GM11168 (cell line): ENCODE data around the gene CA10.

Experiments used
- in situ Hi-C: fragments of 300-500 bp; cut with MboI; formaldehyde crosslinking; loops from one replicate; pipeline ENCODE4 v1.12.0; 2022; ENCODE audit warnings: low sequenced_read_pairs; ENCODE audit not compliant: unreplicated experiment

CA10 gene

DNA sequence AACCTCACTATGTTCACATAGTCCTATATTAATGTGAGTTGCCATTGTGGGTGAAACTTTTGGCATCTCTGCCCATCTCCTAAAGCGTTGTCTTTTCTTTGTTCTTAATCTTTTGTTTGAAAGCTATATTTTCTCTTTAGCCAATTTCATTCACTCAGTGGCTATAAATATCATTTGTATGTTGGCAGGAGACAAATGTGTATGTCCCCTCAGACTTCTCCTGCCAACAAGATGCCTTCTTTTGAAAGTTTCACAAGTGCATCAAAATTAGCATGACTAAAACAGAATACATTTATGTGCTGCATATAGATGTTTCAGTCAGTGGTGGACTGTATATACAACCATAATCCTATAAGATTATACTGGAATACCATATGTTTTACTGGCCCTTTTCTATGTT is 109.0 kb downstream of the CA10 start:
- in situ Hi-C loops, result no loop called here

GRCh38 chr17:52049051-52049450 is 109.5 kb downstream of the CA10 start:
- in situ Hi-C loops, result no loop called here

- in situ Hi-C loops, result no loop called here
These were observed 110.2 kb downstream of the CA10 start for GRCh38 chr17:52048137-52048898.

DNA sequence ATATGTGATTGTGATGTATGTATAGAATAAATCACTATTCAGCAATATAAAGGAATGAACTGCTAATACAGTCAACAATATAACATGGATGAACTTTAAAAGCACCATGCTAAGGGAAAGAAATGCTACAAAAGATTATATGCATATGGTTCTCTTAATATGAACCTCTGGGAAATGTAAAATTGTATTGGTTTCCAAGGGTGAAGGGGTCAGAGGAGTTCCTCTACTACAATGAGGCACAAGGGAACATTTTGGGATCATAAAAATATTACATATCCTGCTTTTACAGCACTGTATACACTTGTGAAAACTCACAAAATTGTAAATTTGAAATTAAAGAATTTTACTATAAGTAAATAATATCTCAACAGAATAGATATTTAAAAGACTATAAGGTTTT is 111.4 kb downstream of the CA10 start:
- in situ Hi-C loops, result no loop called here

DNA sequence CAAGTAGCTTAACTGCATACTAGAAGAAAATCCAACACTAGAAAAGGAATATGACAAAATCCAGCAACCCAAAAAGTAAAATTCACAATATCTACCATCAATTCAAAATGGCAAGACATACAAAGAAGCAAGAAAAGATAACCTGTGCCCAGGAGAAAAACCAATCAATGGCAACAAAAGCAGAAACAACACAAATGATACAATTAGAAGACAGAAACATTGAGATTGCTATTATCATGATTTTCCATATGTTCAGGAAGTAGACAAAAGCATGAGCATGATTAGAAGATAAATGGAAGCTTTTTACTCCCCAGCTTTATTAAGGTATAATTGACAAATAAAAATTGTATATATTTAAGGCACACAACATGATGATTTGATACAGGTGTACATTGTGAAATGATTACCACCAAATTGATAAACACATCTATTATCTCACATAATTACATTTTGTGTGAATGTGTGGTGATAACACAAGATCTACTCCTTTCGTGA is 117.3 kb downstream of the CA10 start:
- in situ Hi-C loops, result no loop called here

DNA sequence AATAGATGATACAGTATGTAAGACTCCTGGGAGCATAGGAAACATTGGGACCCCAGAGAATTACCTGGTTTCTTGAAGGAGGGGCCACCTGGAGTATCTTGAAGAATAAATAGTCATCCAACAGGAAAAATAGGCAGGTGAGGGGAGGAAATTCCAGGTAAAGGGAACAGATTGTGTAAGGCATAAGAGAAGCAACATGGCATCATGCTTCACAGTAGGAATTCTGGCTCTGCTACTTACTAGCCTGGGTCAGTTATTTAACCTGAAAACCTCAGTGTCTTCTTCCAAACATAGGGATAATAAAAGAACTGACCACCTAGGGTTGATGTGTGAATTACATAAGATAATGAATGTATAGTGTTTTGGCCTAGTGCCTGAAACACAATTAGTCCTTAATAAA is 122.1 kb downstream of the CA10 start:
- in situ Hi-C loops, result no loop called here

DNA sequence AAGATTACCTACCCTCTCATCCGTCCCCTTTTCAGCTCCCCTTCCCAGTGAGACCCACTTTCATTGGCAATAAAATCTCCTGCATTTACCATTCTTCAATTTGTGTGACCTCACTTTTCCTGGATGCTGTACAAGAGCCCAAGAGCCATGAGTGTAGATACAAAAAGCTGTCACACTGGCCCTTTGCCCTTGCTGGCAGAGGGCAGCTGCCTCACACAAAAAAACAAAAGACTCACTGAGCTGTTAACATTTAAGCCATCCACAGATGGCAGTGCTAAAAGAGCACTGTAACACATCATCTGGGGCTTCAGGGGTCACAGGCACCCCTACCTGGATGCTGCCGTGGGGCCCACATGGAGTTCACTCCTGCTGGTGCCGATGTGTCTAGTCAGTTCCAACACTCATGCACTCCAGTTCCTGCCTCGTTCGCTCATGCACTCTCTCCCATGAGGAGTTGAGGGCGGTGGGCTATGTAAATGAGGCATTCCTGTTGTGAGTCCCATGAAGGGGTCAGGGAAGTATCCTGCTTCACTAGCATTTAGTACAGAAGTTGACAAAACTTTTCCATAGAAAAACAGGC is 123.1 kb downstream of the CA10 start:
- in situ Hi-C loops, result no loop called here

DNA sequence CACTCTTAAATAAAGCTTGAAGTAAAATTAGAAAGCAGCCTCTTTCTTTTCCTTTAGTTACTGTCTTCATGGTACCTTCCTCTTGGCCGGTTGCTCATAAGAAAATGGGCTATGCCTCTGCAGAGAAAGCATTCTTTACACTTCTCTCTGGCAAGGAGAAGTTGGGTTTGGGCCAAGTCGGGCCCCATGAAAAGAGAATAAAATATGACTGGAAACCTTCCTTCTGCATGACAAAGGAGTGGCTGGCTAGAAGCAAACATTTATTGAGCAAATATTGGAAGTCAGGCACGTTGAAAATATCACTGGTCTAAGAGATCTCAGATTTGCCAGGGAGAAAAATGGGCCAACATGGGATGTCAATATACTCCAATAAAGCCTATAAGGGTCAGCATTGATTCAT is 126.1 kb downstream of the CA10 start:
- in situ Hi-C loops, result no loop called here

DNA sequence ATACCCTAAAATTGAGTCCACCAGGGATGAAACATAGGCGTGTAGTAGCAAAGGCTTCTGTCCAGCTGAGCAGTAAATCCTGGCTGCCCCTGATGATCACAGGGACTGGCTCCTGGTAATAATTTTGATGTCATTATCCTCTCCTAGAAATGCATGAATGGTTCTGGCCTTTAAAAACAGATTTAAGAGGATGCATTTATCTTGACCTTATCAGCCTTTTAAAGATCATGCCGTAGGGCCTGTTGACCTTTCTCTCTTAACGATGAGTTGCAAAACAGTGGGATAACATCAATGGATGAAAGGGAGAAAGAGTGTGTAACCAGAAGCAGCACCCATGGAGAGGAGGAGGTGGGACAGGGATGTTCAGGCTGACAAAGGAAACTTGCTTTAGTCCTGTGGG is 128.5 kb downstream of the CA10 start:
- in situ Hi-C loops, result no loop called here

DNA sequence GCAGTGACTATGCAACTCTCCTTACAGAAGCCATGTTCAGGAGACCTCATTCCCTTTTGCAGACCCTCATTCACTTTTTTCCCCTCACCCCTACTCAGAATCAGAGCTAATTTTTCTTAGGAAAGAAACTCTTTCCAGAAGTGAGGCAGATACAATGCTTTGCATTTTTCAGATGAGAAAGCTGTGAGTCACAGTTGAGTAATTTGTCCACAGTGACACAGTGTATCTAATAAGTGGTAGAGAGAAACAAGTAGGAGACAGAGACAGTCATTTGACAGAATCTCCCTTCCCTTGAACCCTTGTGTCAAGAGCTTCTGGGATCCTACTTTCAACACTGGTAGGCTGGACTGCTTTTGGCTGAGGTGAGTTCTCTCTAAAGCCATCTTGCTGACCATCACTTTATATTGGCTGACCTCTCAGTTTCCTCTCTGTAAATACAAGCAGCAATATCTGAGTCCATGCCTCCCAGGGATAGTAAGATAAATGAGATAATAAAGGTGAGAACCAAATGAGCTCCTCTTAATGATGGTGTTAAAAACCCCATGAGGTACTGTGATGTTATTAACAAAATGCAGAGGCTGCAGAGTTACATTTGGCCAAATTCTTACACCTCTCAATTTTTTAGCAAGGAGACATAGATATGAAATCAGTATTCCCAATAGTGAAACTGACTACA is 130.8 kb downstream of the CA10 start:
- in situ Hi-C loops, result no loop called here

DNA sequence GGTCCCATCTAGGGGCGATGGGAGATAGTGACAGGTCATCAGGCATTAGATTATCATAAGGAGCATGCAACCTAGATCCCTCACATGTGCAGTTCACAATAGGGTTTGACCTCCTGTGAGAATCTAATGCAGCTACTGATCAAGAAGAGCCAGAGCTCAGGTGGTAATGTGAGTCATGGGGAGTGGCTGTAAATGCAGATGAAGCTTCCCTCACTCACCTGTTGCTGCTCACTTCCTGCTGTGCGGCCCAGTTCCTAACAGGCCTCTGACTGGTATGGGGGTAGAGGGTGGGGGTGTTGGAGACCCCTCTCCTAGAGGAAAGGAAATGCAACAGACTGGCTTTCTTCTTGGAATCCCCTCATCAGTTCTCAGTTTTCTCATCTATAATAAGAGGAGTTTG is 131.4 kb downstream of the CA10 start:
- in situ Hi-C loops, result no loop called here

DNA sequence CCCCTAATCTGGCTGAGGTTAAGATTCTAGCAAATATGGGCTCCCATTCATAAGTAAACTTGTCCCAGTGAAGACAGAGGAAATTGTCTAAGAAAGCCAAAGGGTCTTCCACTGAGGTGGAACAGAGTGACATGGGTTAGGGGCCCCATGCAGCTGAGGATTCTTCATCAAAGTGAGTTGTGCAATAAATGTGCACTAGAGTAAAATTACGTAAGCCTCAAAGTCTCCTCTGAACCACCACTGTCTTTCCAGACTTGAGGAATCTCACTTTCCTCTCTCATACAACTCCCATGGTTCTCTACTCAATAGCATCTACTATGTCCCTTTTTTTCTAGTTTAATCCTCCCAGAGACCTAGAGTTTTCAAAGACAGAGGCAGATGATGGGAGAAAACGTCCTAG is 132.4 kb downstream of the CA10 start:
- in situ Hi-C loops, result no loop called here

DNA sequence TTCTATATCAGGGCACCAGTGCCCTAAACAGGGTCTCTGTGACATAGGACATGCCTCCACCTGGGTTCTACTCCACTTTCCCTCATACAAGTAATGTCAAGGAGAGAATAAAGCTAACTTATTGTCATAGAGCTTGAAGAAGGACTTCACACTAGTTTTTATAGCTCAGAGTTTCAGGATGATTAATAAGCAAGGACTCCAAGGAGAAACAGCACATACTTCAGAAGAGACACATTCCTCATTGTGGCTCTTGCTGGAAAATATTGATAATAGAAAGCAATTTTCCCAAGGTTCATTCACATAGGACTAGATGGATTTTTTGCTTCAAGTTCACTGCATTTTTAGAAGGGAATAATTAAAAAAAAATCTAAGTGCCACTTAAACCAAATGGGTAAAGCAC is 133.3 kb downstream of the CA10 start:
- in situ Hi-C loops, result no loop called here

- in situ Hi-C loops, result no loop called here
These were observed 134.1 kb downstream of the CA10 start for GRCh38 chr17:52024300-52024870.

- in situ Hi-C loops, result no loop called here
These were observed 147.4 kb downstream of the CA10 start for GRCh38 chr17:52011064-52011463.

DNA sequence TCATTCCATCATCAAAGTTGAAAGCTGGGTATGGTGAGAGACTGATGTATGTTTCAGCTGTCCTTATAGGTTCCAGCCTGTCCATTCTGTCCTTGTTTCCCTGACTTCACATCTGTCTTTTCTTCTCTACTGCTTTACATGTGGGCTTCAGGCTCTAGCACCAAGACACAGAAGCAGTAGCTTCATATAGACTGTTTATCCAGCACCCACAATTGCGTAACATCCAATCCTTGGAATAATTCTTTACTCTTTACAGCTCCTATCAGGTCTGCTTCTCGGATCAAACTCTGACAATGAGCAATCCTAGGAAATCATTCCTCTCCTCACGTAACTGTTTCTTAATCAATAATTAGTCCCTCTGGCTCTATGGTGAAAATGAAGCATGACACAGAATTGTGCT is 158.9 kb downstream of the CA10 start:
- in situ Hi-C loops, result no loop called here

DNA sequence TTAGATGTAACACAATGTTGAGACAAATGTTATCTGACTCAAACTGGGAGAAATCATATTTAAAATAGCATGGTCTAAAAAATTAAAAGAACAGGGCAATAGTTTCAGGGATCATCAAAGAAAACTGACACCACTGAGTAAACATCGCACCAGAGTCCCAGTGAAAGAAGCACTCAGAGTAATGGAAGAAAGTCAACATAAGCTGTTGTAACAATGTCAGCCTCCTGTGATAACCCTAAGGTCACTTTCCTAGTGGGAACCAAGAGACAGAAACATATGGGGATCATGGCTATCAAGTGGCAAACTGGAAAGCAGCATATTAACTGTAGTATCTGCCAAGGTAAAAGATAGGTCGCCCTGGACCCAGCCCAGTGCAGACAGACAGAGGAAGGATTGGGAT is 160.8 kb downstream of the CA10 start:
- in situ Hi-C loops, result no loop called here

DNA sequence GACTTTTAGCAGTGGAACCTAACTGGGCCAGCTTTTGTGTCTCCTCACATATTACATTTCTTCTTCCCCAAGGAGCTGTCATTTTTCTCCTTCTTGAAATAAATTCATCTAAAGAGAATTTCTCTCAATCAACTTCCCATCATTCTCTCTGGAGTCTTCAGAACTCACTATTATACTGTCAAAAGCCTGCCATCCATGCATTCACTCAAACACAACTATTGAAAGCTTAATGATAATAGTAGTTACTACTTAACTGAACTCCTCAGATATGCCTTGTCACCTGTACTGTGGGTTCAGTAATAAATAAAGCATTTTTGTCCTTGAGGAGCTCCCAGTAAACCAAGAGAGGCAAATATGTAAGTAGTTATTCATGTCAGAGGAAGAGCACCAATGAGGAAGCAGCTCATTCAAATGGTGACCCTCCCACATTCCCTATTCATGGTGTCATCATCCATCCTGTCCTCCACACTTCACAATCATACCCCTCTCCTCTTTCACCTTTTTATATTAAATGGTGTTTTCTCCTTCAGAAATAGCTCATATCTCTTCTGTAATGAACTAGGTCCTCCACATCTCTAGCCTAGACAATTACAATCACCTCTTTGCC is 162.6 kb downstream of the CA10 start:
- in situ Hi-C loops, result no loop called here

DNA sequence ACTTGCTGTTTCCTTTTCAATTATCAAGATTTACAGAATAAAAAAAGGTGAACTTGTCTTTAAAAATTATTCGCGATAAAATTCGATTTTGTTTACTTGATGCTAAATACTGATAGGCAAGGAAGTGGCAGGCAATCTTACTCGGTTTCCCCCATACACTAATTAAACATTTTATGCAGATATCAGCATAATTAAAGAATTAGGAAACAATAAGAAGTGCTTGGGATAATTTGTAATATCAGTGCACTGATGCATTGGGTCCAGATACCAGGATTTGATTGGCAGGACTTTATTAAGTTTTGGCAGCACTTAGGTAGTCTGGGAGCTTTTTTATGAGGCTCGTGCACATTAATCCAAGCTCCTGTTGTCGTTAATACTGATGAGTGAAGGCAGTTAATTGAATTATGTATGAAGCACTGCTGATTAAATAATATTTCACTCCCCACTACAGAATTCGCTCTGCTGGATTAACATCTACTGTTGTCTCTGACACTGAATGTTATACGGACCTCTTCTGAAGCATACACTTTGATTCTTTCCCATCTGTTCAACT is 165.6 kb downstream of the CA10 start:
- in situ Hi-C loops, result no loop called here

- in situ Hi-C loops, result no loop called here
These were observed 187.4 kb downstream of the CA10 start for GRCh38 chr17:51971121-51971520.
